ENCODE data around the gene ARAP1.

GRCh38 chr11:72781313-72782080 is 29.3 kb upstream of the ARAP1 start:
- TF ChIP-seq CTCF (conservative IDR thresholded peaks at IDR 0.05; ENCODE audit: low read depth, low read length) (no peak), EZH2 (IDR thresholded peaks at IDR 0.05; ENCODE audit: borderline replicate concordance, low read depth, low read length, poor library complexity, severe bottlenecking) (no peak)

Data from A673 (cell line).